HG03565 (cell line): Measurements from ENCODE around the gene RASGRF2.
"Not testable (repeated sequence)": the region's sequence is repeated elsewhere in the genome, so short reads cannot be mapped to it uniquely, and the experiment has no call there.

Source experiments
- ATAC-seq: cut with Tn5 transposase; IDR thresholded peaks from one replicate; pipeline ENCODE4 v1.9.1; 2021; ENCODE audit warnings: mild to moderate bottlenecking, moderate library complexity; ENCODE audit not compliant: unreplicated experiment

The RASGRF2 gene

GRCh38 chr5:81268521-81269196, 308.5 kb downstream of the RASGRF2 start:
- ATAC-seq = no peak

GRCh38 chr5:81269751-81270393, 309.7 kb downstream of the RASGRF2 start:
- ATAC-seq = no peak

GRCh38 chr5:81270394-81271027, 310.3 kb downstream of the RASGRF2 start:
- ATAC-seq = not testable (repeated sequence)
